Mesothelial cell of epicardium (in vitro differentiated cells): ENCODE data around the gene PTPRN2. TPM values are rescaled to one million over a fixed set of nuclear protein-coding genes. Genes with fewer than 3 reads are reported as not detected.

Experiments used
- DNase-seq, 2 experiments: peaks; one replicate each; pipeline ENCODE4 v3.0.0; 2021; ENCODE audit warnings: low spot score in 2 of 2; ENCODE audit not compliant: unreplicated experiment in 2 of 2
- H3K27ac Mint-ChIP-seq: 2 replicates; pipeline ENCODE4 v1.8.0; 2021; ENCODE audit warnings: mixed read lengths
- H3K27me3 Mint-ChIP-seq: 2 replicates; pipeline ENCODE4 v1.8.0; 2021; ENCODE audit warnings: low read depth, mixed read lengths
- H3K36me3 Mint-ChIP-seq: 2 replicates; pipeline ENCODE4 v1.8.0; 2021; ENCODE audit warnings: mixed read lengths
- H3K4me1 Mint-ChIP-seq: 2 replicates; pipeline ENCODE4 v1.8.0; 2021; ENCODE audit warnings: mixed read lengths
- H3K4me3 Mint-ChIP-seq: 2 replicates; pipeline ENCODE4 v1.8.0; 2021; ENCODE audit warnings: mild to moderate bottlenecking, moderate library complexity, mixed read lengths
- H3K9me3 Mint-ChIP-seq: 2 replicates; pipeline ENCODE4 v1.8.0; 2021; ENCODE audit warnings: mixed read lengths
- CTCF ChIP-seq: fragments of 200-600 bp; sonication (generic); IDR thresholded peaks from one replicate; pipeline ENCODE4 v1.5.0; 2021; ENCODE audit warnings: antibody characterized with exemption; ENCODE audit not compliant: unreplicated experiment
- total RNA-seq: library from RNA; stranded (reverse); gene quantifications from 3 replicates; pipeline ENCODE4 v1.2.1, GENCODE V29; 2021

PTPRN2 gene
- total RNA-seq, 1 donor from 2014 or later: 2.2 TPM

DNA sequence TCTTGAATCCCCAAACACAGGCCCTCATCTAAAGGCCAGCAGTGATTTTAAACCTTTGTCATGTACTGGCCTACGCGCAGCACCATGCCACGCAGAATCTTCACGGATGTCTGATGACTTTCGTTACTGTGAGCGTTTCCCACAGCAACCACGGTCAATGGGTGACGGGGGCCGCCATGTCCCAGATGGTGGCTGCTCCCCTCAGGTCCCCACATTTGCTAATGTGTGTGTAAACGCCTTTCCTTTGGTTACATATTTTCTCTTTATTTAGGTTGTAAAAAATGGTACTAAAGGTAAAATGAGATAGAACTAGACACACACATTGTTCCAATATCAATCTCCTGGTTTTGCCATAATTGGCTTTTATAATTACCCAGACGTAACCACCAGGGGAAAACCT is 699.0 kb downstream of the PTPRN2 start:
- Mint-ChIP-seq H3K27me3 (peaks cover 1% of the 10 kb centered on the region), H3K4me1 (no peaks in the 10 kb centered on the region), H3K4me3 (no peak overlapping the region), H3K9me3 (peaks cover 17% of the 10 kb centered on the region), H3K27ac (no peak overlapping the region), H3K36me3 (no peaks in the 10 kb centered on the region)
- TF ChIP-seq CTCF: no peak
- DNase-seq: no peak

GRCh38 chr7:157887400-157887799 is 700.2 kb downstream of the PTPRN2 start:
- no peaks in the 10 kb centered on the region for H3K4me1 Mint-ChIP-seq
- H3K27me3 Mint-ChIP-seq: no peaks in the 10 kb centered on the region
- H3K27ac Mint-ChIP-seq: no peak overlapping the region
- H3K9me3 Mint-ChIP-seq: peaks cover 17% of the 10 kb centered on the region
- TF ChIP-seq CTCF: no peak
- no peaks in the 10 kb centered on the region for H3K36me3 Mint-ChIP-seq
- H3K4me3 Mint-ChIP-seq: no peak overlapping the region
- DNase-seq: no peak

DNA sequence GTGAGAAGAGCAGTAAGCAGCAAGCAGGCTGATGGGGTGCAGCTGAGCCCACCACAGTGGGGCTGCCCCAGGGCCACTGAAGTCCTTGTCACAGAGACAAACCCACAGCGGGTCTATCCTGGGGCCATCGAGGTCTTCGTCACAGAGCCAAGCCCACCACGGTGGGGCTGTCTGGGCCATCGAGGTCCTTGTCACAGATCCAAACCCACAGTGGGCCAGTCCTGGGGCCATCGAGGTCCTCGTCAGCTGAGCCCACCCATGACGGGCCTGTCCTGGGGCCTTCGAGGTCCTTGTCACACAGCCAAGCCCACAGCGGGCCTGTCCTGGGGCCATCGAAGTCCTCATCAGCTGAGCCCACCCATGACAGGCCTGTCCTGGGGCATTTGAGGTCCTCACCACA is 700.9 kb downstream of the PTPRN2 start:
- Mint-ChIP-seq H3K27me3 (no peaks in the 10 kb centered on the region), H3K27ac (no peak overlapping the region), H3K9me3 (peaks cover 17% of the 10 kb centered on the region), H3K36me3 (no peaks in the 10 kb centered on the region), H3K4me1 (no peaks in the 10 kb centered on the region), H3K4me3 (no peak overlapping the region)
- no peak for DNase-seq
- no peak for TF ChIP-seq CTCF

GRCh38 chr7:157886266-157886665 is 701.4 kb downstream of the PTPRN2 start:
- Mint-ChIP-seq H3K36me3 (no peaks in the 10 kb centered on the region), H3K4me1 (no peaks in the 10 kb centered on the region), H3K4me3 (no peak overlapping the region), H3K27ac (no peak overlapping the region), H3K9me3 (peaks cover 17% of the 10 kb centered on the region), H3K27me3 (no peaks in the 10 kb centered on the region)
- no peak for TF ChIP-seq CTCF
- DNase-seq: no peak

- Mint-ChIP-seq H3K27me3 (no peaks in the 10 kb centered on the region), H3K4me1 (no peaks in the 10 kb centered on the region), H3K9me3 (peaks cover 26% of the 10 kb centered on the region), H3K27ac (no peak overlapping the region), H3K36me3 (no peaks in the 10 kb centered on the region), H3K4me3 (no peak overlapping the region)
- TF ChIP-seq CTCF: no peak
- DNase-seq: no peak
Measured at GRCh38 chr7:157885140-157885539, 702.5 kb downstream of the PTPRN2 start.

DNA sequence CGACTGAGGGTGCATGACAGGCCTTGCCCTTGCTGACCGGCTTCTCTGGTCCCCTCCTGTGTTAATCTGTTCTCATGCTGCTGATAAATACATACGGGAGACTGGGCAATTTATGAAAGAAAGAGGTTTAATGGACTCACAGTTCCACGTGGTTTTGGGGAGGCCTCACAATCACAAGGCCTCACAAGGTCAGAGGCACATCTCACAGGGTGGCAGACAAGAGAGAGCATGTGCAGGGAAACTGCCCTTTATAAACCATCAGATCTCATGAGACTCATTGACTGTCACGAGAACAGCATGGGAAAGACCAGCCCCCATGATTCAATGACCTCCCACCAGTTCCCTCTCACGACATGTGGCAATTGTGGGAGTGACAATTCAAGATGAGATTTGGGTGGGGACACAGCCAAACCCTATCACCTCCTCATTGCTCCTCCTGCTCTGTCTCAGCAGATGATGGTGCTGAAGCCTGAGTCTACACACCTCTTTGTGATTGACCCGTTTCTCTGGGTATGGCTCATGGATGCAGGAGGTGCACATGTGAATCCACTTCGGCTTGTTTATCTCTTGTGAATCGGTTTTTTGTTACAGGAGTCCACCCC is 703.1 kb downstream of the PTPRN2 start:
- no peak for TF ChIP-seq CTCF

More for the DNA sequence above, 703.1 kb downstream of the PTPRN2 start:
- peaks cover 26% of the 10 kb centered on the region for H3K9me3 Mint-ChIP-seq
- no peaks in the 10 kb centered on the region for H3K4me1 Mint-ChIP-seq
- H3K36me3 Mint-ChIP-seq: no peaks in the 10 kb centered on the region
- no peaks in the 10 kb centered on the region for H3K27me3 Mint-ChIP-seq
- no peak overlapping the region for H3K4me3 Mint-ChIP-seq
- no peak overlapping the region for H3K27ac Mint-ChIP-seq
- no peak for DNase-seq
